Keratinocyte (primary cell): ENCODE results near the gene CPHXL2. TPM values are rescaled to one million over a fixed set of nuclear protein-coding genes. Genes with fewer than 3 reads are reported as not detected.

Experiments used
- DNase-seq: peaks from one replicate; pipeline ENCODE4 v3.0.0-alpha.2; 2011; ENCODE audit warnings: low read depth, missing footprints, low spot score
- FAIRE-seq: peaks from 2 replicates; lab custom pipeline; 2011; peaks lifted over from hg19 to GRCh38; lab: Jason Lieb, UNC
- H2AFZ ChIP-seq: 2 replicates; pipeline ENCODE4 v1.6.0; 2012; ENCODE audit warnings: low read length, control low read depth, inconsistent platforms; ENCODE audit not compliant: control insufficient read depth
- H3K27ac ChIP-seq: 2 replicates; pipeline ENCODE4 v1.5.1; 2011; ENCODE audit warnings: low read length; ENCODE audit not compliant: control insufficient read depth, insufficient read depth
- H3K27me3 ChIP-seq: 3 replicates; pipeline ENCODE4 v1.6.0; 2011; ENCODE audit warnings: low read length; ENCODE audit not compliant: control insufficient read depth, insufficient read depth; ENCODE audit errors: extremely low read depth
- H3K36me3 ChIP-seq, 2 experiments: 2 replicates in 1 of 2; 3 replicates in 1 of 2; pipeline ENCODE4 v1.5.1; 2011; ENCODE audit warnings: low read length in 2 of 2, mild to moderate bottlenecking in 1 of 2; ENCODE audit not compliant: control insufficient read depth in 2 of 2, insufficient read depth in 2 of 2; ENCODE audit errors: extremely low read depth in 1 of 2
- H3K4me1 ChIP-seq: 3 replicates; pipeline ENCODE4 v1.5.1; 2011; ENCODE audit warnings: low read length; ENCODE audit not compliant: control insufficient read depth, insufficient read depth; ENCODE audit errors: extremely low read depth
- H3K4me2 ChIP-seq: 3 replicates; pipeline ENCODE4 v1.6.0; 2011; ENCODE audit warnings: low read depth, low read length; ENCODE audit not compliant: control insufficient read depth, insufficient read depth; ENCODE audit errors: extremely low read depth
- H3K4me3 ChIP-seq, 3 experiments: fragments of 200-600 bp in 1 of 3; sonication (generic) in 1 of 3; 2 replicates in 2 of 3; 3 replicates in 1 of 3; pipeline ENCODE4 v1.5.1; 2011 to 2016; ENCODE audit warnings: low read length in 3 of 3, mild to moderate bottlenecking in 3 of 3, control low read depth in 2 of 3, inconsistent platforms in 1 of 3, low read depth in 1 of 3, mixed read lengths in 1 of 3, mixed run types in 1 of 3, moderate library complexity in 1 of 3; ENCODE audit not compliant: control insufficient read depth in 2 of 3, insufficient read depth in 2 of 3; ENCODE audit errors: extremely low read depth in 1 of 3
- H3K79me2 ChIP-seq: 2 replicates; pipeline ENCODE4 v1.6.0; 2012; ENCODE audit warnings: low read length; ENCODE audit not compliant: control insufficient read depth, insufficient read depth
- H3K9ac ChIP-seq: 3 replicates; pipeline ENCODE4 v1.6.0; 2011; ENCODE audit warnings: low read length; ENCODE audit not compliant: control insufficient read depth, insufficient read depth; ENCODE audit errors: extremely low read depth
- H3K9me1 ChIP-seq: 3 replicates; pipeline ENCODE4 v1.6.0; 2011; ENCODE audit warnings: low read length; ENCODE audit not compliant: control insufficient read depth, insufficient read depth; ENCODE audit errors: extremely low read depth
- H3K9me3 ChIP-seq: 2 replicates; pipeline ENCODE4 v1.5.1; 2012; ENCODE audit warnings: low read depth, low read length; ENCODE audit not compliant: control insufficient read depth
- H4K20me1 ChIP-seq: 3 replicates; pipeline ENCODE4 v1.6.0; 2011; ENCODE audit warnings: low read length; ENCODE audit not compliant: control insufficient read depth, insufficient read depth; ENCODE audit errors: extremely low read depth
- EZH2 ChIP-seq: IDR thresholded peaks from one replicate; pipeline ENCODE4 v1.6.1; 2012; ENCODE audit warnings: inconsistent platforms, mild to moderate bottlenecking, low read length, moderate library complexity
- dilution Hi-C: fragments of 300-500 bp; cut with MboI; formaldehyde crosslinking; loops from one replicate; pipeline ENCODE4 v1.7.0; 2020; ENCODE audit warnings: low sequenced_read_pairs; ENCODE audit not compliant: extremely low pct_ligation_motif_present
- polyA plus RNA-seq, 5 experiments: library from polyadenylated mRNA; depleted of rRNA in 3 of 5; stranded (reverse) in 3 of 5; stranded (forward) in 1 of 5; unstranded in 1 of 5; fragments of >200 nt; gene quantifications; 1 replicate in 1 of 5; 2 replicates in 3 of 5; 3 replicates in 1 of 5; pipeline versions ENCODE4 v1.2.1 to v1.2.3, GENCODE V29; 2011 to 2012; ENCODE audit warnings: missing spikeins in 2 of 5, low read depth in 1 of 5, low replicate concordance in 1 of 5
- TF ChIP-seq, protein P1 (sequence below), 3 experiments: IDR thresholded peaks in 1 of 3; conservative IDR thresholded peaks in 1 of 3; optimal IDR thresholded peaks in 1 of 3; 2 replicates in 2 of 3; 3 replicates in 1 of 3; pipeline versions ENCODE3 to v1.5.1; 2011; ENCODE audit warnings: low read length in 3 of 3, mild to moderate bottlenecking in 3 of 3, moderate library complexity in 2 of 3, control low read depth in 1 of 3, inconsistent platforms in 1 of 3; ENCODE audit not compliant: insufficient read depth in 2 of 3; ENCODE audit errors: extremely low read depth in 1 of 3

Gene CPHXL2
- polyA plus RNA-seq, 1 donor (not counting 4 experiments of a cell fraction or from before 2014, with no cell fraction given) = not detected

DNA sequence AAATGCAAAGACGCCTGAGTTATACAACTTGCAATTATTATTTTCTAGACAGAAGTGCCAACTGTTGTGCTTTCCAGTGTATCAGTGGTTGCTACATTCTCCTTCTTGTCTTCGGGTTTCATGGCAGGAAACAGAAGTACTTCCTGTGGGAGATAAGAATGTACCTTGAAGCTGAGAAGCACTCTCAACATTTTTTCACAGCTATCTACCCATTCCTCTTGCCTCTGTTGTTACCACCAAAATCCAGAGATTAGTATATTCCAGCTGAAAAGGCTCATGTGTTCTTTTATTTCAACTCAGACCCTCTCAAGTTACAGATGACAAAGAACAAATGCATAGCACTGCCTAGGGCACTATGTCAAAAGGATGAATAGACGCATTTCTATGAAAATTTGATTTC, 49.0 kb downstream of the CPHXL2 start:
- Histone ChIP-seq H3K36me3 (peaks cover 34 to 36% of the 10 kb centered on the region in 2 experiments), H2AFZ (no peak overlapping the region), H3K4me2 (no peak overlapping the region), H3K27me3 (no peaks in the 10 kb centered on the region), H3K9me3 (no peaks in the 10 kb centered on the region), H3K4me3 (no peak overlapping the region), H4K20me1 (no peaks in the 10 kb centered on the region), H3K9ac (no peak overlapping the region), H3K9me1 (no peaks in the 10 kb centered on the region), H3K79me2 (no peaks in the 10 kb centered on the region), H3K27ac (no peak overlapping the region), H3K4me1 (no peaks in the 10 kb centered on the region)
- FAIRE-seq = no peak
- dilution Hi-C loops = no loop called here
- DNase-seq = no peak
- TF ChIP-seq, protein P1, sequence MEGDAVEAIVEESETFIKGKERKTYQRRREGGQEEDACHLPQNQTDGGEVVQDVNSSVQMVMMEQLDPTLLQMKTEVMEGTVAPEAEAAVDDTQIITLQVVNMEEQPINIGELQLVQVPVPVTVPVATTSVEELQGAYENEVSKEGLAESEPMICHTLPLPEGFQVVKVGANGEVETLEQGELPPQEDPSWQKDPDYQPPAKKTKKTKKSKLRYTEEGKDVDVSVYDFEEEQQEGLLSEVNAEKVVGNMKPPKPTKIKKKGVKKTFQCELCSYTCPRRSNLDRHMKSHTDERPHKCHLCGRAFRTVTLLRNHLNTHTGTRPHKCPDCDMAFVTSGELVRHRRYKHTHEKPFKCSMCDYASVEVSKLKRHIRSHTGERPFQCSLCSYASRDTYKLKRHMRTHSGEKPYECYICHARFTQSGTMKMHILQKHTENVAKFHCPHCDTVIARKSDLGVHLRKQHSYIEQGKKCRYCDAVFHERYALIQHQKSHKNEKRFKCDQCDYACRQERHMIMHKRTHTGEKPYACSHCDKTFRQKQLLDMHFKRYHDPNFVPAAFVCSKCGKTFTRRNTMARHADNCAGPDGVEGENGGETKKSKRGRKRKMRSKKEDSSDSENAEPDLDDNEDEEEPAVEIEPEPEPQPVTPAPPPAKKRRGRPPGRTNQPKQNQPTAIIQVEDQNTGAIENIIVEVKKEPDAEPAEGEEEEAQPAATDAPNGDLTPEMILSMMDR (optimal IDR thresholded peaks at IDR 0.05 in 1 of 3, IDR thresholded peaks at IDR 0.05 in 1 of 3, conservative IDR thresholded peaks at IDR 0.05 in 1 of 3; ENCODE audit: extremely low read depth in 1 of 3, insufficient read depth in 2 of 3, low read length in 3 of 3) = no peak
- no peak for TF ChIP-seq EZH2

DNA sequence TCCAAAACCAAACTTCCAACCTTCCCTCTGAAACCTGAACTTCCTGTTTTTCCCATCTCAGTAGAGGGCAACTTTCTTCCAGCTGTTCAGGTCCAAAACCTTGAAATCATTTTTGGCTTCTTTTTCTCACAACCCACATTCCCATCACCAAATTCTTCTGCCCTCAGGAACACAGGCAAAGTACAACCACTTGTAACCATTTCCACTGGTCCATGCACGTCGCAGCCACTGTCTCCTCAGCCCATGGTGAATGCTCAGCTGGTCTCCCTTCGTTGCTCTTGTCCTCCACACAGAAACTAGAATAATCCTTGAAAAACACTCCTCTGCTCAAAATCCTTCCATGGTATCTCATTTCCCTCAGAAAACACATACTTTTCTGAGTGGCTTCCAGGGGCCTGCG, 50.0 kb downstream of the CPHXL2 start:
- Histone ChIP-seq H3K27ac (no peak overlapping the region), H3K4me3 (no peak overlapping the region), H2AFZ (no peak overlapping the region), H4K20me1 (no peaks in the 10 kb centered on the region), H3K79me2 (peaks cover 5% of the 10 kb centered on the region), H3K4me2 (no peak overlapping the region), H3K4me1 (peaks cover 4% of the 10 kb centered on the region), H3K36me3 (peaks cover 30% of the 10 kb centered on the region in 2 experiments), H3K9me1 (no peaks in the 10 kb centered on the region), H3K27me3 (no peaks in the 10 kb centered on the region), H3K9me3 (no peaks in the 10 kb centered on the region), H3K9ac (no peak overlapping the region)
- TF ChIP-seq, protein P1 (optimal IDR thresholded peaks at IDR 0.05 in 1 of 3, IDR thresholded peaks at IDR 0.05 in 1 of 3, conservative IDR thresholded peaks at IDR 0.05 in 1 of 3; ENCODE audit: extremely low read depth in 1 of 3, insufficient read depth in 2 of 3, low read length in 3 of 3) = no peak
- TF ChIP-seq EZH2 = no peak
- dilution Hi-C loops = no loop called here
- FAIRE-seq (no peak), DNase-seq (no peak)
